SKM-1 (cell line): Measurements from ENCODE around the gene PLAC8L1.

Experiments used
- DNase-seq: peaks from one replicate; lab custom pipeline; 2025; ENCODE audit not compliant: unreplicated experiment; lab: John Stamatoyannopoulos, UW

The PLAC8L1 gene

DNA sequence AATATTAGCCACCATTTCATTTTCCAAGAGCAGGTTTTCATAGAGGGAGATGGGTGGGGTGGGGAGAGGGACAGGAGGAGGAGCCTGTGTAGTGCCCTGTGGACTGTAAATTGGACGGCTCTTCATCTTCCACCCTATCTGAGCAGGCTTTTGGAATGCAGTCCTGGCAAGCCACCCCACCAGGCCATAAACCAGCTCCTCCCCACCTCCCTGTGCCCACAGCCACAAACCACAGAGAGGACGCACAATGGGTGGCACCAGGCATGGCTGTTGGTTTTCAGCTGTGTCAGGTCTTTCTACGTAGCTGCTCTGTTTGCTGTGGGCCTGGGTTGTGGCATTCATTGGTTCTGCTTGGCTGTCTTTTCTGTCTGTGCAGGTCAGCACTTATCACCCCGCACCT lies 58.0 kb downstream of the PLAC8L1 start:
- no peak for DNase-seq

DNA sequence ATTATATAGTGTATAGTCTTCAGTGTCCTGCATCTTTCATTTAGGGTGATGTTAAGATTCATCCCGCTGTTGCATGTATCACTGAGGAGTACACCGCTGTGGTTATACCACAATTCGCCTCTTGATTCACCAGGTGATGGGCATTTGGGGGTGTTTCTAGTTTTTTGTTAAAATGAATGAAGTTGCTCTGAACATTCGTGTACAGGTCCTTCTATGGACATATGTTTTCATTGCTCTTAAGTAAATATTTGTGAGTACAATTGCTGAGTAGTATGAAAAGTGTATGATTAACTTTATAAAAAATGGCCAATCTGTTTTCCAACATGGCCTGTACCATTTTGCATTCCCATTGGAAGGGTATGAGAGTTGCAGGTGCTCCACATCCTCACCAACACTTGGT lies 61.7 kb downstream of the PLAC8L1 start:
- no peak for DNase-seq

DNA sequence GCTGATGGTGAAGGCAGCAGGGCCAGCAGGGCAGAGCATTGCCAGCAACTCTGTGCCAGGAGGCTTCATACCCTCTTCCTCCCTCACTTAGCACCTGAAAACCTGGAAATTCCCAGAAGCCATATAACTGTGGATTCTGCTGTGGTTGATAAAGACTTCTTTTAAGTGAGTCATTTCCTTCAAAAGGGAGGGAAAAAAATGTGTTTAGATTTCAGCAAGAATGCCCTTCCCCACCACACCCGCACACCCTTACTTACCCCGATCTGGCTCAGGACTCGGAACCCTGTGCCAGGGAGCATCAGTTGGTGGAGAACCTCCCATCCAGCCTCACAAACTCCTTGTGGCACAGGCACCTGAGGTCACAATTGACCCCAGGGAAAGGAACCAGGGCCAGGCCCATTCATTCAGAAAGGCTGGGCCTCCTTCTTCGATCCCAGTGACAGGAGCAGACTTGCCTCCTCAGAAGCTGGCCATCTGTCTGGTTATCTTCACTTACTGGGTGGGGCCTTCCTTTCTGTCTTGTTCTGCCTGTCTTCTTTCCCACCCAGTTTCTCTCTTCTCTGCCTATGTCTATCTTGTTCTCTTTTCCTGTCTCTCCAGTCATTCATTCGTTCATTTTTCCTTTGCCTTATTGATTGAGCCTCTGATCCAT lies 62.6 kb downstream of the PLAC8L1 start:
- DNase-seq, result no peak

DNA sequence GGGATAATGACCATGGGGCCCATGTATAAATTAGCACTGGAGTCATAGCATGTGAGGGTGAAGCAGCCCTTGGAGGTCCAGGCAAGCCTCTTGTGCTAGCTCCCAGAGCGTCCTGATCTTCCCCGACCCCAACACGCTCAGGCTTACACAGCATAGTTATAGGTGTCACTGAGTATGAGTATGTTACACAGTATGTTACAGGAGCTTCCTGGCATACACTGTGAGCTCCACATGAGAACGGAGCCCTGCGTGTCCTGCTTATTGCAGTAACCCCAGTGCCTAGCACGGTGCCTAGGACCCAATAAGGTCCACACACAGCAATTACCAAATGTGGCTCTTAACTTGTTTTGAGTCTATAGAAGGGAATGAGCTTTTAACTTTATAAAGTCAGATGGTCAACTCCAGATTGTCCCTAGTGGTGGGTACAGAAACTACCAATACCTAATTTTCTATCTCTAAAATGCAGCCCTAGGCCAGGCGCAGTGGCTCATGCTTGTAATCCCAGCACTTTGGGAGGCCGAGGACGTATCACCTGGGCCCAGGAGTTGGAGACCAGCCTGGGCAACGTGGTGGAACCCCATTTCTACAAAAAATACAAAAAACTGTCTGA lies 64.1 kb downstream of the PLAC8L1 start:
- peak; percentile 18 for DNase-seq

DNA sequence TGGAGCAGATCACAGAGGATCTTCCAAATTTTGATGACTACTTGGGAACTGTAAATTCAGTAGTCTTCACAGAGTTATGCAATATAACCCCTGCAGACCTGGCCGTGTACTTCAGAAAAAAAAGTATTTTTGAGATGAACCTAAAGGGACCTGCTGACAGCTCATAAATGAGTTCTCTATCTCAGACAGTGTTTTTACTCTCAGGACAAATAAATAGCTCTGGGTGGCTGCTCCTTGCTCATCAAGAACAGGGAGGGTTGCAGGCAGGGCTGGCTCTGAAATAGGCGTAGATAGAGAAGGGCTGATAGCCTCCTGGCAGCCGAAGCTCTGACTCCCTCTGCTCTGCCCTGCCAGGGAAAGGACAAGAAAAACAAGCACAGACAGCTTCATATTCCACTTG lies 64.8 kb downstream of the PLAC8L1 start:
- no peak for DNase-seq

DNA sequence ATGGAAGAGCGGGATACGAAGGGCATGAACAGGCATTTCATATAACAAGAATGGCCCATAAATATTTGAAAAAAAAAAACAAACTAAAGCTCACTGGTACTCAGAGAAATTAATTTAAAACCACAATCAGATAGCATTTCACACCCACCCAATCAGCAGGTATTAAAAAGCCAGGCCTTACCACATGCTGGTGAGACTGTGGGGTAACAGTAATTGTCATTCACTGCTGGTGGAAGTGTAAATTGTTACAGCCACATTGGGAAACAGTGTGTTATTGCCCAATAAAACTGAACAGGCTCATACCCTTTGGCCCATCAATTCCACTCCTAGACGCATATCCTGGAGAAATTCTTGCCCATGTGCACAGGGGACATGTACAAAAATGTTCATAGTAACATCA lies 66.0 kb downstream of the PLAC8L1 start:
- DNase-seq, result no peak

DNA sequence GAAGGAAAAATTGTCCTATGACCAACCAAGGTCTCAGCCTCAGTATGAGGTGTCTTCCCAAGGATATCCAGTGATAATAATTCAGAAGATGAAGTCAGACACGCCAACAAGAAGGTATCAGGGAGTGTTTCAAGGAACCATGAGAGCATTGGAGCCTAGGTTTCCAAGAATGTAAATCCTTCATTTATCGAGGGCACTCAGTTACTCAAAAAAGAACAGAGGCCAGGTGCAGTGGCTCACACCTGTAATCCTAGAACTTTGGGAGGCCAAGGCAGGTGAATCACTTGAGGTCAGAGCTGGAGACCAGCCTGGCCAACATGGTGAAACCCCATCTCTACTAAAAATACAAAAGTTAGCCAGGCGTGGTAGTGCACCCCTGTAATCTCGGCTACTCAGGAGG lies 70.8 kb downstream of the PLAC8L1 start:
- no peak for DNase-seq
